K562 (cell line): ENCODE data around the gene NYAP1. TPM values are rescaled to one million over a fixed set of nuclear protein-coding genes. Genes with fewer than 3 reads are reported as not detected.

Experiments used
- ARID1B ChIP-seq: fragments of 450-650 bp; IDR thresholded peaks from 2 replicates; pipeline ENCODE4 v1.6.1; 2016; ENCODE audit warnings: antibody characterized with exemption, mild to moderate bottlenecking, inconsistent platforms
- ARID3B ChIP-seq: fragments of 250-450 bp; sonication (Bioruptor Pico); IDR thresholded peaks from 2 replicates; pipeline ENCODE4 v1.4.0; 2020; ENCODE audit warnings: borderline replicate concordance
- CBX1 ChIP-seq: sonication (generic); IDR thresholded peaks from 2 replicates; pipeline ENCODE4 v1.6.1; 2016; ENCODE audit warnings: antibody characterized with exemption, low read depth, mild to moderate bottlenecking
- CBX2 ChIP-seq: fragments of 200-600 bp; sonication (generic); IDR thresholded peaks from one replicate; pipeline ENCODE4 v1.6.1; 2012; ENCODE audit warnings: mild to moderate bottlenecking, low read length, inconsistent platforms; ENCODE audit not compliant: insufficient read depth, poor library complexity, severe bottlenecking
- CCNT2 ChIP-seq: IDR thresholded peaks from 2 replicates; pipeline ENCODE4 v1.6.1; 2011; ENCODE audit warnings: borderline replicate concordance, low read depth, mild to moderate bottlenecking, moderate library complexity, mixed read lengths, low read length; ENCODE audit not compliant: insufficient read length; ENCODE audit errors: extremely low read depth
- EGR1 ChIP-seq: fragments of 450-650 bp; conservative IDR thresholded peaks from 2 replicates; pipeline ENCODE4 v1.6.1; 2017; ENCODE audit warnings: mild to moderate bottlenecking
- GABPA ChIP-seq: fragments of 200-800 bp; sonication (Bioruptor generic); conservative IDR thresholded peaks from 2 replicates; pipeline ENCODE4 v1.6.1; 2016; ENCODE audit warnings: low read depth, missing genetic modification characterization, missing compliant biosample characterization
- KAT2B ChIP-seq: IDR thresholded peaks from one replicate; pipeline ENCODE4 v1.6.1; 2012; ENCODE audit warnings: low read depth, mild to moderate bottlenecking, control low read depth, inconsistent platforms, low read length, moderate library complexity
- LEF1 ChIP-seq: fragments of 450-650 bp; IDR thresholded peaks from 2 replicates; pipeline ENCODE4 v1.6.1; 2016; ENCODE audit warnings: mild to moderate bottlenecking
- NFXL1 ChIP-seq: fragments of 450-650 bp; formaldehyde crosslinking; IDR thresholded peaks from 2 replicates; pipeline ENCODE4 v1.4.0; 2021; ENCODE audit warnings: mild to moderate bottlenecking
- NFYB ChIP-seq: IDR thresholded peaks from 2 replicates; pipeline ENCODE4 v1.6.1; 2011; ENCODE audit warnings: mild to moderate bottlenecking, moderate library complexity; ENCODE audit not compliant: insufficient read length; ENCODE audit errors: extremely low read depth
- POLR2A ChIP-seq: fragments of 450-650 bp; conservative IDR thresholded peaks from 2 replicates; pipeline ENCODE4 v1.6.1; 2016
- PRMT5 ChIP-seq: sonication (generic); formaldehyde crosslinking; IDR thresholded peaks from 2 replicates; pipeline ENCODE4 v1.5.0; 2020; ENCODE audit warnings: missing genetic modification reagents
- RBM22 ChIP-seq: fragments of 200-400 bp; formaldehyde crosslinking; IDR thresholded peaks from 2 replicates; pipeline ENCODE4 v1.6.1; 2018; ENCODE audit warnings: low read length, low read depth; ENCODE audit not compliant: poor library complexity, severe bottlenecking
- SPI1 ChIP-seq: IDR thresholded peaks from 2 replicates; pipeline ENCODE4 v1.6.1; 2011; ENCODE audit warnings: low read depth, low read length, control low read depth, borderline replicate concordance
- TGIF2 ChIP-seq: sonication (generic); formaldehyde crosslinking; IDR thresholded peaks from 2 replicates; pipeline ENCODE4 v1.8.1; 2022; ENCODE audit warnings: mild to moderate bottlenecking, missing genetic modification reagents, moderate library complexity
- polyA plus RNA-seq, 8 experiments: library from polyadenylated mRNA; depleted of rRNA in 4 of 8; stranded (reverse) in 5 of 8; unstranded in 3 of 8; fragments of >200 nt; fragmentation: Nextera tagmentation in 2 of 8; fragmentation: Illumina TruSeq in 1 of 8; extraction: Ambion mirVana in 2 of 8; extraction: Trizol in 1 of 8; gene quantifications; 2 replicates each; pipeline versions ENCODE4 v1.2.1 to v1.2.3, GENCODE V29; 2011 to 2014; ENCODE audit warnings: inconsistent platforms in 1 of 8, missing spikeins in 1 of 8
- total RNA-seq, 7 experiments: library from RNA; depleted of rRNA in 6 of 7; stranded (reverse); fragments of >200 nt in 6 of 7; fragmentation: Illumina TruSeq in 2 of 7; extraction: Trizol in 2 of 7; gene quantifications; 2 replicates each; pipeline versions ENCODE4 v1.2.1 to v1.2.3, GENCODE V29; 2011 to 2021; ENCODE audit warnings: low replicate concordance in 1 of 7
- TF ChIP-seq, protein P1 (sequence below): sonication (generic); formaldehyde crosslinking; IDR thresholded peaks from 2 replicates; pipeline ENCODE4 v1.8.1; 2023; ENCODE audit warnings: mild to moderate bottlenecking, missing genetic modification reagents, moderate library complexity
- TF ChIP-seq, protein P2 (sequence below): fragments of 450-650 bp; conservative IDR thresholded peaks from 2 replicates; pipeline ENCODE4 v1.6.1; 2016; ENCODE audit warnings: missing genetic modification characterization, low read depth, mild to moderate bottlenecking, missing compliant biosample characterization, moderate library complexity
- TF ChIP-seq, protein P3 (sequence below), 2 experiments: fragments of 200-800 bp in 1 of 2; sonication (Bioruptor generic) in 1 of 2; sonication (generic) in 1 of 2; formaldehyde crosslinking in 1 of 2; IDR thresholded peaks in 1 of 2; conservative IDR thresholded peaks in 1 of 2; 2 replicates each; pipeline versions ENCODE4 v1.5.0 to v1.6.1; 2016 to 2020; ENCODE audit warnings: missing compliant biosample characterization in 1 of 2, missing genetic modification characterization in 1 of 2, missing genetic modification reagents in 1 of 2

The NYAP1 gene
- total and polyA plus RNA-seq, 9 of the 15 experiments (the other 6 are each of a cell fraction or from before 2014, with no cell fraction given), result 0.11 to 0.88 (median 0.22) TPM; not detected in 2

- TF ChIP-seq ARID3B (CRISPR knock-in tag) (no peak), ARID1B (no peak), TGIF2 (CRISPR knock-in tag) (no peak), NFXL1 (CRISPR knock-in tag) (no peak), GABPA (no peak), POLR2A (no peak), KAT2B (no peak), NFYB (no peak), CCNT2 (no peak), CBX1 (no peak), SPI1 (no peak), RBM22 (no peak), PRMT5 (CRISPR knock-in tag) (no peak), CBX2 (no peak), LEF1 (no peak), EGR1 (peak; percentile 29)
- TF ChIP-seq, protein P1, sequence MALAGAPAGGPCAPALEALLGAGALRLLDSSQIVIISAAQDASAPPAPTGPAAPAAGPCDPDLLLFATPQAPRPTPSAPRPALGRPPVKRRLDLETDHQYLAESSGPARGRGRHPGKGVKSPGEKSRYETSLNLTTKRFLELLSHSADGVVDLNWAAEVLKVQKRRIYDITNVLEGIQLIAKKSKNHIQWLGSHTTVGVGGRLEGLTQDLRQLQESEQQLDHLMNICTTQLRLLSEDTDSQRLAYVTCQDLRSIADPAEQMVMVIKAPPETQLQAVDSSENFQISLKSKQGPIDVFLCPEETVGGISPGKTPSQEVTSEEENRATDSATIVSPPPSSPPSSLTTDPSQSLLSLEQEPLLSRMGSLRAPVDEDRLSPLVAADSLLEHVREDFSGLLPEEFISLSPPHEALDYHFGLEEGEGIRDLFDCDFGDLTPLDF (CRISPR knock-in tag), result no peak
- TF ChIP-seq, protein P2, sequence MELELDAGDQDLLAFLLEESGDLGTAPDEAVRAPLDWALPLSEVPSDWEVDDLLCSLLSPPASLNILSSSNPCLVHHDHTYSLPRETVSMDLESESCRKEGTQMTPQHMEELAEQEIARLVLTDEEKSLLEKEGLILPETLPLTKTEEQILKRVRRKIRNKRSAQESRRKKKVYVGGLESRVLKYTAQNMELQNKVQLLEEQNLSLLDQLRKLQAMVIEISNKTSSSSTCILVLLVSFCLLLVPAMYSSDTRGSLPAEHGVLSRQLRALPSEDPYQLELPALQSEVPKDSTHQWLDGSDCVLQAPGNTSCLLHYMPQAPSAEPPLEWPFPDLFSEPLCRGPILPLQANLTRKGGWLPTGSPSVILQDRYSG (tag), result no peak
- TF ChIP-seq, protein P3, sequence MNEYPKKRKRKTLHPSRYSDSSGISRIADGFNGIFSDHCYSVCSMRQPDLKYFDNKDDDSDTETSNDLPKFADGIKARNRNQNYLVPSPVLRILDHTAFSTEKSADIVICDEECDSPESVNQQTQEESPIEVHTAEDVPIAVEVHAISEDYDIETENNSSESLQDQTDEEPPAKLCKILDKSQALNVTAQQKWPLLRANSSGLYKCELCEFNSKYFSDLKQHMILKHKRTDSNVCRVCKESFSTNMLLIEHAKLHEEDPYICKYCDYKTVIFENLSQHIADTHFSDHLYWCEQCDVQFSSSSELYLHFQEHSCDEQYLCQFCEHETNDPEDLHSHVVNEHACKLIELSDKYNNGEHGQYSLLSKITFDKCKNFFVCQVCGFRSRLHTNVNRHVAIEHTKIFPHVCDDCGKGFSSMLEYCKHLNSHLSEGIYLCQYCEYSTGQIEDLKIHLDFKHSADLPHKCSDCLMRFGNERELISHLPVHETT (CRISPR knock-in tag; conservative IDR thresholded peaks at IDR 0.05 in 1 of 2, IDR thresholded peaks at IDR 0.05 in 1 of 2), result peak in 1 of 2 experiments; percentile 84; a peak in 1 of 4 replicates
Measured at GRCh38 chr7:100483722-100484672, at the start of gene NYAP1 (continued).
